Nephron progenitor cell (in vitro differentiated cells): ENCODE results near the gene RHOXF1.
"Not testable (repeated sequence)": the region's sequence is repeated elsewhere in the genome, so short reads cannot be mapped to it uniquely, and the experiment has no call there.

ENCODE experiments used
- DNase-seq: peaks from one replicate; pipeline ENCODE4 v3.0.0; 2021
- H3K27ac Mint-ChIP-seq: 2 replicates; pipeline ENCODE4 v1.8.0; 2021; ENCODE audit warnings: mild to moderate bottlenecking, moderate library complexity, mixed read lengths
- H3K27me3 Mint-ChIP-seq: 2 replicates; pipeline ENCODE4 v1.8.0; 2021; ENCODE audit warnings: mild to moderate bottlenecking, low read depth, mixed read lengths; ENCODE audit not compliant: poor library complexity
- H3K36me3 Mint-ChIP-seq: 2 replicates; pipeline ENCODE4 v1.8.0; 2021; ENCODE audit warnings: low read depth, mixed read lengths
- H3K4me1 Mint-ChIP-seq: 2 replicates; pipeline ENCODE4 v1.8.0; 2021; ENCODE audit warnings: mixed read lengths
- H3K4me3 Mint-ChIP-seq: 2 replicates; pipeline ENCODE4 v1.8.0; 2021; ENCODE audit warnings: mild to moderate bottlenecking, moderate library complexity, mixed read lengths
- H3K9me3 Mint-ChIP-seq: 2 replicates; pipeline ENCODE4 v1.8.0; 2021; ENCODE audit warnings: mild to moderate bottlenecking, moderate library complexity, mixed read lengths
- TF ChIP-seq, protein P1 (sequence below): fragments of 200-600 bp; sonication (generic); IDR thresholded peaks from 2 replicates; pipeline ENCODE4 v1.5.0; 2021; ENCODE audit warnings: antibody characterized with exemption

RHOXF1 gene, protein sequence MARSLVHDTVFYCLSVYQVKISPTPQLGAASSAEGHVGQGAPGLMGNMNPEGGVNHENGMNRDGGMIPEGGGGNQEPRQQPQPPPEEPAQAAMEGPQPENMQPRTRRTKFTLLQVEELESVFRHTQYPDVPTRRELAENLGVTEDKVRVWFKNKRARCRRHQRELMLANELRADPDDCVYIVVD

DNA sequence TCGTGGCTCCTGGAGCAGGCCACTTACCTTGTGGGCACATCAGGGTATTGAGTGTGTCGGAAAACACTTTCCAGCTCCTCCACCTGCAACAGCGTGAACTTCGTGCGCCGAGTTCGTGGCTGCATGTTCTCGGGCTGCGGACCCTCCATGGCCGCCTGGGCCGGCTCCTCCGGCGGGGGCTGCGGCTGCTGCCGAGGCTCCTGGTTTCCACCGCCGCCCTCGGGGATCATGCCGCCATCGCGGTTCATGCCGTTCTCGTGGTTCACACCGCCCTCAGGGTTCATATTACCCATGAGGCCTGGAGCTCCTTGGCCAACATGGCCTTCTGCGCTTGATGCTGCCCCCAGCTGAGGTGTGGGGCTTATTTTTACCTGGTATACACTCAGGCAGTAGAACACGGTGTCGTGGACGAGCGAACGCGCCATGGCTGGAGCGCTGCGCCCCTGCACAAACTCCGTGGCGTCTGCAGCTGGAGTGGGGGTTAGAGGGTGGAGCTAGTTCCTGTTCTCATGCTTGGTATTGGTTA lies at the start of gene RHOXF1:
Gene RHOXF1 (minus strand): TSS at position 476 of the 526 bp plus-strand sequence. CDS start 51 bp downstream, at position 425.
- H3K27me3 Mint-ChIP-seq, result no peaks in the 10 kb centered on the region
- no peaks in the 10 kb centered on the region for H3K36me3 Mint-ChIP-seq
- H3K4me1 Mint-ChIP-seq, result no peaks in the 10 kb centered on the region
- no peak within 1 kb of the TSS for H3K27ac Mint-ChIP-seq
- no peak for DNase-seq
- no peak within 1 kb of the TSS for H3K4me3 Mint-ChIP-seq
- H3K9me3 Mint-ChIP-seq, result peaks cover 40% of the 10 kb centered on the region
- TF ChIP-seq, protein P1, sequence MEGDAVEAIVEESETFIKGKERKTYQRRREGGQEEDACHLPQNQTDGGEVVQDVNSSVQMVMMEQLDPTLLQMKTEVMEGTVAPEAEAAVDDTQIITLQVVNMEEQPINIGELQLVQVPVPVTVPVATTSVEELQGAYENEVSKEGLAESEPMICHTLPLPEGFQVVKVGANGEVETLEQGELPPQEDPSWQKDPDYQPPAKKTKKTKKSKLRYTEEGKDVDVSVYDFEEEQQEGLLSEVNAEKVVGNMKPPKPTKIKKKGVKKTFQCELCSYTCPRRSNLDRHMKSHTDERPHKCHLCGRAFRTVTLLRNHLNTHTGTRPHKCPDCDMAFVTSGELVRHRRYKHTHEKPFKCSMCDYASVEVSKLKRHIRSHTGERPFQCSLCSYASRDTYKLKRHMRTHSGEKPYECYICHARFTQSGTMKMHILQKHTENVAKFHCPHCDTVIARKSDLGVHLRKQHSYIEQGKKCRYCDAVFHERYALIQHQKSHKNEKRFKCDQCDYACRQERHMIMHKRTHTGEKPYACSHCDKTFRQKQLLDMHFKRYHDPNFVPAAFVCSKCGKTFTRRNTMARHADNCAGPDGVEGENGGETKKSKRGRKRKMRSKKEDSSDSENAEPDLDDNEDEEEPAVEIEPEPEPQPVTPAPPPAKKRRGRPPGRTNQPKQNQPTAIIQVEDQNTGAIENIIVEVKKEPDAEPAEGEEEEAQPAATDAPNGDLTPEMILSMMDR, result no peak

DNA sequence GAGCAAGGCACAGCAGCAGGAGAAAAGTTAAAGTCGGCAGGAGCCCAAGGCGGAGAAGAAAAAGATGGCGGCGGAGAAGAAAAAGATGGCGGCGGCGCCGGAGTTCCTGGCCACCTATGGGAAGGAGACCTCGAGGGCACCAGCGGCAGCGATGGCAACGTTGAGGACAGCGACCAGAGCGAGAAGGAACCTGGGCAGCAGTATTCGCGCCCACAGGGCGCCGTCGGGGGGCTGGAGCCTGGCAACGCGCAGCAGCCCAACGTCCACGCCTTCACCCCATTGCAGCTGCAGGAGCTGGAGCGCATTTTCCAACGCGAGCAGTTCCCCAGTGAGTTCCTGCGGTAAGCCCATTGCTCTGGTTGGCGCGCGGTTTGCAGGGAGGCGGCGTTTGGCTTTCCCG lies 43.4 kb upstream of the RHOXF1 start:
- H3K27ac Mint-ChIP-seq, DNase-seq, H3K4me3 Mint-ChIP-seq, H3K4me1 Mint-ChIP-seq, H3K27me3 Mint-ChIP-seq, H3K36me3 Mint-ChIP-seq, H3K9me3 Mint-ChIP-seq: not testable (repeated sequence)

DNA sequence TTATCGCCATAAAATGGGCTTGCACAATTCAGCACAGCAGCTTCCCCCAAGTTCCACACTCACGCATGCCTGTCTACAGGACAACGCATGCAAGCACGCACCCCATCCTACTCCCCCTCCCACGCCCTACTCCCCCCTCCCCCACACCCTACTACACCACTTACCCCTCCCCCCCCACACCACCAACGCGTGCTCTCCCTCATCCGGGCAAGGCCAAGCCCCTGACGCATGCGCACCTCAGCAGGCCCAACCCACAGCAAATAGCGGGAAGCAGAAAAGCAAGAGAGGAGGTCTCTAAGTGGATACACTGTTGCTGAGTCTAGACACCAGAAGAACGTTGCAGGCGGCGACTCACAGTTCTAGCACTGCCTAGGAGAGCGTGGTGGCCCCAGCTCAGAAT lies 42.6 kb upstream of the RHOXF1 start, which contains the start of gene RHOXF2:
Gene RHOXF2 (plus strand): TSS at position 301 of the 400 bp plus-strand sequence. CDS start 138 bp downstream, outside the sequence.
- H3K27ac Mint-ChIP-seq, H3K4me3 Mint-ChIP-seq, H3K36me3 Mint-ChIP-seq, DNase-seq, H3K27me3 Mint-ChIP-seq, H3K9me3 Mint-ChIP-seq, H3K4me1 Mint-ChIP-seq: not testable (repeated sequence)

DNA sequence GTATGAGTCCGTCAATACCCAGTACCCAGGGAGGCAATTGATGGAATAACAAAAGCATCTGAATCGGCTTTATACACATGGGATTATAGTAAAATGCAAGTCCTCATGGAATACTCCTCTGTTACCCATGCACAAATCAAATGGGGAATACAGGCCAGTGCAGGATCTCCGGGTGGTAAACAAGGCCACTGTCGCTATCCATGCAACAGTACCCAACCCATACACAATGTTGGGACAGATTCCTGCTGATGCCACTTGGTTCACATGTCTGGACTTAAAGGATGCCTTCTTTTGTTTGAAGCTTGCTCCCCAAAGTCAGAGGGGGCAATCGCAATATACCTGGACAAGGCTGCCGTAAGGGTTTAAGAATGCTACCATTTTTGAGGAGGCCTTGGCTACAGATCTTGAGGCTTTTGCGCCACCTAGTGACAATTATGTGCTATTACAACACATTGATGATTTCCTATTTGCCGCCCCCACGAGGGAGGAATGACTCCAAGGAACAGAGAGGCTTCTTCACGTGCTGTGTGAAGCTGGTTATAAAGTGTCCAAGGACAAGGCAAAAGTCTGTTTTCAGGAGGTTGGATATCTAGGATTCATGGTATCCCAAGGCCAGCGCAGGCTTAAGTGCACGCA lies 34.5 kb upstream of the RHOXF1 start:
- not testable (repeated sequence) for DNase-seq, H3K4me1 Mint-ChIP-seq, H3K27ac Mint-ChIP-seq, H3K4me3 Mint-ChIP-seq, H3K27me3 Mint-ChIP-seq
- Mint-ChIP-seq H3K36me3 (peaks cover 31% of the 10 kb centered on the region), H3K9me3 (peaks cover 42% of the 10 kb centered on the region)

DNA sequence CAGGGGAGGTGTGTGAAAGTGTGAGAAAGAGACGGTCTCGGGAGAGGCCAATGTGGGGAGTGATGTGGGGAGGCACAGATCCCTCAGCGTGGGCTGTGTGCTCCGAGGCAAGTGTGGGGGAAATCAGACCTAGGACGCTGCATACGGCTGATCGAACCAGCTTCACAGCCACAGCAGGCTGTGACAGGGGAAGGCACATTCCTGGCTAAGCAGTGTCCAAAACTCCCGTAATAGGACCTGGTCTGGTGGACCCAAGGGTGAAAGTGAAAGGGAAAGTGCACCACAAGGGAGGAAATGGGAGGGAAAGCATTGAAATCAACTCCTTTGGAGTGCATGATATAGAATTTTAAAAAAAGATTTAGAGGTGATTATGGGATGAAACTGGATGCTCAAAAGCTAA lies 31.8 kb upstream of the RHOXF1 start:
- H3K36me3 Mint-ChIP-seq, result peaks cover 31% of the 10 kb centered on the region
- TF ChIP-seq, protein P1, result no peak
- H3K27ac Mint-ChIP-seq, result no peak overlapping the region
- no peaks in the 10 kb centered on the region for H3K27me3 Mint-ChIP-seq
- no peak for DNase-seq
- peaks cover 10% of the 10 kb centered on the region for H3K4me1 Mint-ChIP-seq
- H3K9me3 Mint-ChIP-seq, result peaks cover 62% of the 10 kb centered on the region
- H3K4me3 Mint-ChIP-seq, result no peak overlapping the region

DNA sequence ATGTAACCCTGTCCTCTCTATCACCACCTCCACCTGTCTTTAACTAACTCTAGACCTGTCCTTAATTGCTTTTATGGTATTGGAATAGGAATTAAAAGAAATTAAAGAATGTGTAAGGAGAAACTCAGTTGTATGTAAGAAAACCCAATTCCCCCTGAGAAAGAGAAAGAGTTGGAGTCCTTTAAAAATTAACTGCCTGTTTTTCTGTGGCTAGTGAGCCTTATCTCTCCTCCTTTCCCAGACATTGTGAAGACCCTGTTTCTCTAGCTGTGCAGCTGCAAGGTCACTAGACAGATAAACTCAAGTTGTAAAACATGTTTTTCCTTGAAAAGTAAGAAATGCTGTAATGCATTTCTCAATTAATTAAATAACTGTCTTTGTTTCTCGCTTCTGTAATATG lies 30.6 kb upstream of the RHOXF1 start:
- peaks cover 62% of the 10 kb centered on the region for H3K9me3 Mint-ChIP-seq
- H3K4me3 Mint-ChIP-seq, DNase-seq, H3K4me1 Mint-ChIP-seq, H3K27me3 Mint-ChIP-seq, H3K27ac Mint-ChIP-seq: not testable (repeated sequence)
- peaks cover 31% of the 10 kb centered on the region for H3K36me3 Mint-ChIP-seq

DNA sequence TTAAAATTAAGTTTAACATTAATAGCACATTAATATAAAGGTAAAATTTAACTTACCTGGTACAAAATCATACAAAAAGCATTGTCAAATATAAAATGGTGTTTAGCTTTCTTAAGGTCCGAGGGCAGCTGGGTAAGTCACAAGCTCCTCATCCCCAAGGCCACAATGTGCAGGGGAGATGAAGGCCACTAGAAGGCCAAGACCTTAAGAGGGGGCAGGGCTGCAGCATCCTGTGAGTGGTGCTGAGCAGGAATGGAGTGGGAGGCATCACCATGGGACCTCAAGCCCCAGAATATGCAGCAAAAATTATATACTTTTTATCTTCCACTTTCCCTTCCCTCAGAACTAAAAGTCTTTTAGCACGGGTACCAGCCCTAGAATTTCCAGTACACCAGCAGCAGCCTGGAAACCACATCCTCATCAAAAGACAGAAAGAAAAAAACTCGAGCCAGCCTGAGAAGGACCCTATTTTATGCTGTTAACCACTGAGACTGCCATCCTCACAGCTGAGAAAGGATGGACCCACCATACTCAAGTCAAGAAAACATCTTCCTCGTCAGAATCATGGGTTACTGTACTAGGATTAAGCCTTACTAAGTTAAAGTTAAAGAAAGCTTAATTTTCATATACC lies 29.7 kb upstream of the RHOXF1 start:
- Mint-ChIP-seq H3K27me3 (no peaks in the 10 kb centered on the region), H3K4me1 (peaks cover 10% of the 10 kb centered on the region), H3K36me3 (peaks cover 31% of the 10 kb centered on the region), H3K9me3 (peaks cover 66% of the 10 kb centered on the region), H3K27ac (no peak overlapping the region), H3K4me3 (no peak overlapping the region)
- TF ChIP-seq, protein P1, result no peak
- no peak for DNase-seq
